Breast epithelium (tissue), 4 donors: ENCODE results near the gene ABCC12. TPM values are rescaled to one million over a fixed set of nuclear protein-coding genes. Genes with fewer than 3 reads are reported as not detected.

Experiments
- DNase-seq, 2 donors: peaks; one replicate each; pipeline ENCODE4 v3.0.0-alpha.2; 2019; ENCODE audit warnings: low spot score in 2 of 2
- H3K27ac ChIP-seq, 2 donors: fragments of 200-600 bp; sonication (generic) in 1 of 2; one replicate each; pipeline ENCODE4 v1.5.1; 2016 to 2019; ENCODE audit warnings: mild to moderate bottlenecking in 1 of 2
- H3K27me3 ChIP-seq, 2 donors: fragments of 200-600 bp; sonication (generic) in 1 of 2; one replicate each; pipeline versions ENCODE4 v1.5.1 to v1.6.0; 2017 to 2019; ENCODE audit warnings: control low read depth in 1 of 2, mild to moderate bottlenecking in 1 of 2
- H3K36me3 ChIP-seq: fragments of 200-600 bp; one replicate; pipeline ENCODE4 v1.5.1; 2019
- H3K4me1 ChIP-seq, 2 donors: fragments of 200-600 bp; sonication (generic); one replicate each; pipeline ENCODE4 v1.5.1; 2016 to 2019; ENCODE audit warnings: control low read depth in 1 of 2
- H3K4me3 ChIP-seq, 3 donors: fragments of 200-600 bp; sonication (generic); 1 replicate in 2 of 3; 2 replicates in 1 of 3; pipeline ENCODE4 v1.5.1; 2016 to 2019; ENCODE audit warnings: mild to moderate bottlenecking in 3 of 3, moderate library complexity in 2 of 3
- H3K9me3 ChIP-seq, 2 donors: fragments of 200-600 bp; sonication (generic) in 1 of 2; one replicate each; pipeline ENCODE4 v1.5.1; 2016 to 2019; ENCODE audit warnings: control low read depth in 1 of 2
- CTCF ChIP-seq, 3 donors: fragments of 450-650 bp; IDR thresholded peaks; one replicate each; pipeline ENCODE4 v1.5.1; 2016 to 2017; ENCODE audit warnings: antibody characterized with exemption in 3 of 3, mild to moderate bottlenecking in 3 of 3, moderate library complexity in 3 of 3
- POLR2A ChIP-seq: fragments of 450-650 bp; IDR thresholded peaks from one replicate; pipeline ENCODE4 v1.6.1; 2016; ENCODE audit warnings: antibody characterized with exemption, mild to moderate bottlenecking, moderate library complexity
- POLR2AphosphoS5 ChIP-seq, 3 donors: sonication (generic); formaldehyde crosslinking; IDR thresholded peaks; one replicate each; pipeline ENCODE4 v1.6.1; 2017; ENCODE audit warnings: antibody characterized with exemption in 3 of 3
- intact Hi-C: fragments of 100-400 bp; cut with DNase I; formaldehyde crosslinking; loops from one replicate; pipeline ENCODE4 v1.15.1; 2023; ENCODE audit warnings: low total_unique reads
- total RNA-seq, 3 donors: library from RNA; depleted of rRNA; stranded (reverse); fragments of >200 nt; gene quantifications; one replicate each; pipeline ENCODE4 v1.1.0, GENCODE V29; 2016

Gene ABCC12
- total RNA-seq, 3 donors from 2014 or later, result 0.15 to 1.6 TPM; not detected in 1

GRCh38 chr16:48112600-48112999 lies 43.2 kb downstream of the ABCC12 start:
- H3K27me3 ChIP-seq, result no peaks in the 10 kb centered on the region
- no peaks in the 10 kb centered on the region for H3K9me3 ChIP-seq
- no peak overlapping the region for H3K4me3 ChIP-seq
- H3K4me1 ChIP-seq, result no peaks in the 10 kb centered on the region
- no peak overlapping the region for H3K27ac ChIP-seq
- TF ChIP-seq CTCF (IDR thresholded peaks at IDR 0.05) (no peak), POLR2A (no peak)
- intact Hi-C loops, result no loop called here
- no peaks in the 10 kb centered on the region for H3K36me3 ChIP-seq
- DNase-seq, result no peak

GRCh38 chr16:48110982-48111381 lies 44.8 kb downstream of the ABCC12 start:
- intact Hi-C loops, result no loop called here
- no peaks in the 10 kb centered on the region for H3K36me3 ChIP-seq
- TF ChIP-seq POLR2AphosphoS5 (IDR thresholded peaks at IDR 0.05), result no peak
- no peak for TF ChIP-seq CTCF (IDR thresholded peaks at IDR 0.05)
- TF ChIP-seq POLR2A, result no peak
- no peaks in the 10 kb centered on the region for H3K4me1 ChIP-seq
- no peaks in the 10 kb centered on the region for H3K27me3 ChIP-seq
- H3K27ac ChIP-seq, result no peak overlapping the region
- DNase-seq, result no peak
- no peaks in the 10 kb centered on the region for H3K9me3 ChIP-seq
- H3K4me3 ChIP-seq, result no peak overlapping the region

GRCh38 chr16:48110000-48110399 lies 45.8 kb downstream of the ABCC12 start:
- intact Hi-C loops, result no loop called here

GRCh38 chr16:48109475-48109874 lies 46.3 kb downstream of the ABCC12 start:
- no peaks in the 10 kb centered on the region for H3K36me3 ChIP-seq
- no peaks in the 10 kb centered on the region for H3K27me3 ChIP-seq
- no peaks in the 10 kb centered on the region for H3K4me1 ChIP-seq
- H3K4me3 ChIP-seq, result no peak overlapping the region
- no peak for DNase-seq
- TF ChIP-seq CTCF (IDR thresholded peaks at IDR 0.05), result no peak
- TF ChIP-seq POLR2A, result no peak
- TF ChIP-seq POLR2AphosphoS5 (IDR thresholded peaks at IDR 0.05), result no peak
- H3K27ac ChIP-seq, result no peak overlapping the region
- H3K9me3 ChIP-seq, result no peaks in the 10 kb centered on the region
- intact Hi-C loops, result no loop called here

More at GRCh38 chr16:48110000-48110399, 45.8 kb downstream of the ABCC12 start:
- DNase-seq, result no peak
- Histone ChIP-seq H3K27ac (no peak overlapping the region), H3K4me1 (no peaks in the 10 kb centered on the region), H3K27me3 (no peaks in the 10 kb centered on the region), H3K4me3 (no peak overlapping the region), H3K36me3 (no peaks in the 10 kb centered on the region), H3K9me3 (no peaks in the 10 kb centered on the region)
- TF ChIP-seq POLR2AphosphoS5 (IDR thresholded peaks at IDR 0.05), result no peak
- TF ChIP-seq CTCF (IDR thresholded peaks at IDR 0.05), result no peak
- TF ChIP-seq POLR2A, result no peak

- DNase-seq, result no peak
- no peak overlapping the region for H3K27ac ChIP-seq
- H3K4me3 ChIP-seq, result no peak overlapping the region
- no peaks in the 10 kb centered on the region for H3K36me3 ChIP-seq
- no peak for TF ChIP-seq CTCF (IDR thresholded peaks at IDR 0.05)
- TF ChIP-seq POLR2AphosphoS5 (IDR thresholded peaks at IDR 0.05), result no peak
- TF ChIP-seq POLR2A, result no peak
- no peaks in the 10 kb centered on the region for H3K9me3 ChIP-seq
- intact Hi-C loops, result no loop called here
- no peaks in the 10 kb centered on the region for H3K27me3 ChIP-seq
- H3K4me1 ChIP-seq, result no peaks in the 10 kb centered on the region
These were observed 49.3 kb downstream of the ABCC12 start for GRCh38 chr16:48106446-48106845.

Other genes starting within 250 kb of the ABCC12 start
- gene LONP2, start 88.3 kb upstream of the ABCC12 start, total RNA-seq, result 100 to 1,000 TPM in 1 of 3 donors, 10 to 100 TPM in 2; 66.6 to 106 (median 98.9) TPM
- 10 to 100 TPM in 1 of 3 donors, 1 to 10 TPM in 1, under 1 TPM in 1; 0.32 to 31.8 (median 5.4) TPM for gene ABCC11, start 91.5 kb upstream of the ABCC12 start, total RNA-seq
- gene SIAH1, start 229.4 kb upstream of the ABCC12 start, total RNA-seq, result 10 to 100 TPM; 36.2 to 45.2 (median 44.2) TPM